K562 (cell line): Measurements from ENCODE around the gene C2orf92. TPM values are rescaled to one million over a fixed set of nuclear protein-coding genes. Genes with fewer than 3 reads are reported as not detected.

ENCODE experiments used
- ATAC-seq: fragments of 200-7000 bp; cut with Tn5 transposase; 3 replicates; pipeline ENCODE4 v1.9.1; 2020; ENCODE audit warnings: moderate library complexity
- BruUV-seq: library from RNA; stranded (reverse); fragments of 400-500 nt; replicated peaks from 2 replicates; lab custom pipeline; 2021; lab: Mats Ljungman, UMichigan
- CTCF ChIA-PET: fragments of 300-600 bp; formaldehyde crosslinking; extraction: SDS; loops from one replicate; lab custom pipeline; 2021; ENCODE audit warnings: low intra/inter-chr PET ratio; lab: Yijun Ruan, JAX
- POLR2A ChIA-PET: fragments of 300-600, 350-650 bp; sonication (Branson Sonifier 250); formaldehyde crosslinking; extraction: SDS; loops from one replicate; lab custom pipeline; 2021; ENCODE audit warnings: antibody characterized with exemption, inconsistent platforms; lab: Yijun Ruan, JAX
- DNase-seq, 4 experiments: peaks; one replicate each; pipeline versions ENCODE4 v3.0.0 to v3.0.0-alpha.2; 2011 to 2018; ENCODE audit warnings: low spot score in 3 of 4, mixed read lengths in 3 of 4; ENCODE audit errors: extremely low read depth in 1 of 4
- FAIRE-seq: peaks from 2 replicates; lab custom pipeline; 2011; peaks lifted over from hg19 to GRCh38; lab: Jason Lieb, UNC
- H2AFZ ChIP-seq: 2 replicates; pipeline ENCODE4 v1.6.0; 2011; ENCODE audit warnings: low read depth, low read length, control low read depth, inconsistent platforms
- H3K27ac ChIP-seq: fragments of 200-600 bp; 3 replicates; pipeline ENCODE4 v1.8.0; 2011; ENCODE audit warnings: low read depth, mild to moderate bottlenecking, control low read depth, inconsistent platforms, low read length, moderate library complexity, mixed read lengths; ENCODE audit errors: extremely low read depth
- H3K27me3 ChIP-seq, 2 experiments: fragments of 300-600 bp in 1 of 2; 2 replicates in 1 of 2; 3 replicates in 1 of 2; pipeline versions ENCODE4 v1.6.0 to v1.8.0; 2011; ENCODE audit warnings: inconsistent platforms in 2 of 2, low read length in 2 of 2, mild to moderate bottlenecking in 1 of 2, mixed read lengths in 1 of 2, moderate library complexity in 1 of 2; ENCODE audit not compliant: control insufficient read depth in 2 of 2, insufficient read depth in 2 of 2
- H3K36me3 ChIP-seq: fragments of 300-600 bp; 3 replicates; pipeline ENCODE4 v1.8.0; 2011; ENCODE audit warnings: mild to moderate bottlenecking, low read length, inconsistent platforms; ENCODE audit not compliant: control insufficient read depth, insufficient read depth
- H3K4me1 ChIP-seq, 2 experiments: fragments of 200-600 bp in 1 of 2; replicated peaks in 1 of 2; 2 replicates in 1 of 2; 3 replicates in 1 of 2; pipeline versions ENCODE4 v1.5.1 to v1.8.0; 2011; ENCODE audit warnings: inconsistent platforms in 2 of 2, low read length in 2 of 2, mild to moderate bottlenecking in 1 of 2, mixed read lengths in 1 of 2, moderate library complexity in 1 of 2; ENCODE audit not compliant: control insufficient read depth in 2 of 2, insufficient read depth in 2 of 2
- H3K4me2 ChIP-seq: 2 replicates; pipeline ENCODE4 v1.6.1; 2011; ENCODE audit warnings: low read length, control low read depth, inconsistent platforms, mixed read lengths; ENCODE audit not compliant: insufficient read depth
- H3K4me3 ChIP-seq: fragments of 200-600 bp; sonication (generic), shearing (Covaris generic); 2 replicates; pipeline ENCODE4 v1.5.1; 2016; ENCODE audit warnings: control low read depth, inconsistent platforms
- H3K79me2 ChIP-seq: fragments of 200-600 bp; 3 replicates; pipeline ENCODE4 v1.8.0; 2011; ENCODE audit warnings: low read length, inconsistent platforms; ENCODE audit not compliant: control insufficient read depth, insufficient read depth
- H3K9ac ChIP-seq, 2 experiments: 2 replicates each; pipeline versions ENCODE4 v1.6.0 to v1.6.1; 2011; ENCODE audit warnings: low read depth in 2 of 2, low read length in 2 of 2, control low read depth in 1 of 2, inconsistent platforms in 1 of 2, mild to moderate bottlenecking in 1 of 2, mixed read lengths in 1 of 2; ENCODE audit not compliant: insufficient read depth in 1 of 2
- H3K9me1 ChIP-seq: one replicate; pipeline ENCODE4 v1.6.0; 2011; ENCODE audit warnings: inconsistent platforms, mild to moderate bottlenecking, low read length, moderate library complexity; ENCODE audit not compliant: control insufficient read depth, insufficient read depth
- H3K9me3 ChIP-seq: replicated peaks from 2 replicates; pipeline ENCODE4 v1.5.1; 2011; ENCODE audit warnings: low read depth, low read length, inconsistent platforms; ENCODE audit not compliant: control insufficient read depth, insufficient read depth
- H4K20me1 ChIP-seq: replicated peaks from 2 replicates; pipeline ENCODE4 v1.6.1; 2011; ENCODE audit warnings: low read length, inconsistent platforms, mixed read lengths; ENCODE audit not compliant: control insufficient read depth, insufficient read depth
- EGR1 ChIP-seq: fragments of 450-650 bp; conservative IDR thresholded peaks from 2 replicates; pipeline ENCODE4 v1.6.1; 2017; ENCODE audit warnings: mild to moderate bottlenecking
- EP300 ChIP-seq: IDR thresholded peaks from 2 replicates; pipeline ENCODE4 v1.6.1; 2012; ENCODE audit warnings: low read length, improper control_type of control experiment
- GTF2E2 ChIP-seq: fragments of 200-800 bp; sonication (Bioruptor generic); IDR thresholded peaks from 2 replicates; pipeline ENCODE4 v1.6.1; 2016; ENCODE audit warnings: missing genetic modification characterization, missing compliant biosample characterization
- KDM2B ChIP-seq: fragments of 250-450 bp; sonication (Bioruptor Pico); IDR thresholded peaks from 2 replicates; pipeline ENCODE4 v1.8.0; 2021; ENCODE audit warnings: mild to moderate bottlenecking, moderate library complexity
- LARP7 ChIP-seq: fragments of 450-650 bp; IDR thresholded peaks from 2 replicates; pipeline ENCODE4 v1.6.1; 2016
- MAFK ChIP-seq: IDR thresholded peaks from 2 replicates; pipeline ENCODE4 v1.6.1; 2011; ENCODE audit warnings: low read length, improper control_type of control experiment
- TBP ChIP-seq: optimal IDR thresholded peaks from 2 replicates; pipeline ENCODE3; 2011; ENCODE audit warnings: low read depth, low read length, improper control_type of control experiment
- TCF7 ChIP-seq: sonication (generic); IDR thresholded peaks from 2 replicates; pipeline ENCODE4 v1.6.1; 2016; ENCODE audit warnings: antibody characterized with exemption, borderline replicate concordance
- TCF7L2 ChIP-seq: fragments of 150-350 bp; IDR thresholded peaks from 2 replicates; pipeline ENCODE4 v1.6.1; 2016; ENCODE audit warnings: low read depth, mild to moderate bottlenecking, low read length, moderate library complexity
- ZNF224 ChIP-seq: sonication (generic); formaldehyde crosslinking; IDR thresholded peaks from 2 replicates; pipeline ENCODE4 v1.8.0; 2022; ENCODE audit warnings: mild to moderate bottlenecking, missing genetic modification reagents
- ZNF79 ChIP-seq: fragments of 250-450 bp; sonication (Bioruptor Pico); IDR thresholded peaks from 2 replicates; pipeline ENCODE4 v1.4.0; 2020; ENCODE audit warnings: low read depth, mild to moderate bottlenecking, moderate library complexity
- WGBS: fragments of 100-300 bp; shearing (Covaris generic); methylation state at CpG from one replicate; pipeline ENCODE4 v1.1.6; 2016; ENCODE audit warnings: low coverage, mixed read lengths; ENCODE audit not compliant: insufficient coverage; ENCODE audit errors: missing lambda C conversion rate; 5-methylcytosine and 5-hydroxymethylcytosine counted together
- in situ Hi-C: fragments of 300-500 bp; cut with MboI; formaldehyde crosslinking; loops from 4 replicates; pipeline ENCODE4 v1.15.0; 2018; ENCODE audit warnings: inconsistent platforms, mixed read lengths
- intact Hi-C: fragments of 100-400 bp; cut with micrococcal nuclease; formaldehyde crosslinking; loops from 2 replicates; pipeline ENCODE4 v1.14.2; 2022
- polyA plus RNA-seq, 8 experiments: library from polyadenylated mRNA; depleted of rRNA in 4 of 8; stranded (reverse) in 5 of 8; unstranded in 3 of 8; fragments of >200 nt; fragmentation: Nextera tagmentation in 2 of 8; fragmentation: Illumina TruSeq in 1 of 8; extraction: Ambion mirVana in 2 of 8; extraction: Trizol in 1 of 8; gene quantifications; 2 replicates each; pipeline versions ENCODE4 v1.2.1 to v1.2.3, GENCODE V29; 2011 to 2014; ENCODE audit warnings: inconsistent platforms in 1 of 8, missing spikeins in 1 of 8
- total RNA-seq, 7 experiments: library from RNA; depleted of rRNA in 6 of 7; stranded (reverse); fragments of >200 nt in 6 of 7; fragmentation: Illumina TruSeq in 2 of 7; extraction: Trizol in 2 of 7; gene quantifications; 2 replicates each; pipeline versions ENCODE4 v1.2.1 to v1.2.3, GENCODE V29; 2011 to 2021; ENCODE audit warnings: low replicate concordance in 1 of 7
- TF ChIP-seq, protein P1 (sequence below): fragments of 200-800 bp; sonication (Bioruptor generic); IDR thresholded peaks from 2 replicates; pipeline ENCODE4 v1.6.1; 2017; ENCODE audit warnings: missing genetic modification characterization, missing compliant biosample characterization
- TF ChIP-seq, protein P2 (sequence below), 2 experiments: fragments of 250-450 bp in 1 of 2; fragments of 450-650 bp in 1 of 2; sonication (Bioruptor Pico) in 1 of 2; IDR thresholded peaks; 2 replicates each; pipeline versions ENCODE4 v1.6.1 to v1.8.0; 2016 to 2021; ENCODE audit warnings: mild to moderate bottlenecking in 2 of 2, moderate library complexity in 2 of 2, missing compliant biosample characterization in 1 of 2, missing genetic modification characterization in 1 of 2
- TF ChIP-seq, protein P3 (sequence below): fragments of 450-650 bp; formaldehyde crosslinking; conservative IDR thresholded peaks from 2 replicates; pipeline ENCODE4 v1.4.0; 2022; ENCODE audit warnings: mild to moderate bottlenecking, missing genetic modification characterization
- TF ChIP-seq, protein P4 (sequence below): fragments of 450-650 bp; IDR thresholded peaks from 2 replicates; pipeline ENCODE4 v1.6.1; 2017; ENCODE audit warnings: antibody characterized with exemption

C2orf92 gene
- total and polyA plus RNA-seq, 9 of the 15 experiments (the other 6 are each of a cell fraction or from before 2014, with no cell fraction given) = 0.65 to 6.8 (median 3.6) TPM

DNA sequence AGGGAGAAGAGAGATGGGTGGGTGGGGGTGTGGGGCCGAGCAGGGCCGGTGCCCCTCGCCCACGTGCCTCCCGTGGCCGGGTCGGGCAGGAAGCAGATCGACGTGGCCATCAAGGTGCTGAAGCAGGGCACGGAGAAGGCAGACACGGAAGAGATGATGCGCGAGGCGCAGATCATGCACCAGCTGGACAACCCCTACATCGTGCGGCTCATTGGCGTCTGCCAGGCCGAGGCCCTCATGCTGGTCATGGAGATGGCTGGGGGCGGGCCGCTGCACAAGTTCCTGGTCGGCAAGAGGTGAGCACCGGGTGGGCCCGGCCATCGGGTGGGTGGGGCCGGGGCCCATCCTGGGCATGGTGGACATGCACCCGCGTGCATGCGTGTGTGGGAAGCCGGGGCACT is 65.6 kb downstream of the C2orf92 start:
- DNase-seq (no peak), FAIRE-seq (no peak), ATAC-seq (no peak)
- no peak overlapping the region for H3K4me3 ChIP-seq
- H3K36me3 ChIP-seq = no peaks in the 10 kb centered on the region
- no TSS peak for BruUV-seq
- no peaks in the 10 kb centered on the region for H4K20me1 ChIP-seq
- no peaks in the 10 kb centered on the region for H3K9me3 ChIP-seq
- H3K4me2 ChIP-seq = no peak overlapping the region
- intact Hi-C loops = no loop called here
- peaks cover 0 to 30% of the 10 kb centered on the region in 2 experiments; a peak in 2 of 5 replicates for H3K4me1 ChIP-seq
- H3K79me2 ChIP-seq = no peaks in the 10 kb centered on the region
- POLR2A ChIA-PET = interaction anchor here (0.6 kb wide), 1 partner anchor 17 kb away, joined by 4 read pairs; no protein-coding TSS in a partner anchor
- no peak overlapping the region for H3K27ac ChIP-seq
- H3K9ac ChIP-seq = no peak overlapping the region
- in situ Hi-C loops = no loop called here
- CTCF ChIA-PET = no interaction called here
- no peak for TF ChIP-seq EP300
- no peak for TF ChIP-seq EGR1
- TF ChIP-seq, protein P1, sequence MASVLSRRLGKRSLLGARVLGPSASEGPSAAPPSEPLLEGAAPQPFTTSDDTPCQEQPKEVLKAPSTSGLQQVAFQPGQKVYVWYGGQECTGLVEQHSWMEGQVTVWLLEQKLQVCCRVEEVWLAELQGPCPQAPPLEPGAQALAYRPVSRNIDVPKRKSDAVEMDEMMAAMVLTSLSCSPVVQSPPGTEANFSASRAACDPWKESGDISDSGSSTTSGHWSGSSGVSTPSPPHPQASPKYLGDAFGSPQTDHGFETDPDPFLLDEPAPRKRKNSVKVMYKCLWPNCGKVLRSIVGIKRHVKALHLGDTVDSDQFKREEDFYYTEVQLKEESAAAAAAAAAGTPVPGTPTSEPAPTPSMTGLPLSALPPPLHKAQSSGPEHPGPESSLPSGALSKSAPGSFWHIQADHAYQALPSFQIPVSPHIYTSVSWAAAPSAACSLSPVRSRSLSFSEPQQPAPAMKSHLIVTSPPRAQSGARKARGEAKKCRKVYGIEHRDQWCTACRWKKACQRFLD (CRISPR knock-in tag) = no peak
- TF ChIP-seq GTF2E2 (tag) = no peak
- TF ChIP-seq, protein P2, sequence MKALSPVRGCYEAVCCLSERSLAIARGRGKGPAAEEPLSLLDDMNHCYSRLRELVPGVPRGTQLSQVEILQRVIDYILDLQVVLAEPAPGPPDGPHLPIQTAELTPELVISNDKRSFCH (CRISPR knock-in tag; IDR thresholded peaks at IDR 0.05) = no peak
- TF ChIP-seq, protein P2 (tag; IDR thresholded peaks at IDR 0.05) = no peak
- TF ChIP-seq, protein P3, sequence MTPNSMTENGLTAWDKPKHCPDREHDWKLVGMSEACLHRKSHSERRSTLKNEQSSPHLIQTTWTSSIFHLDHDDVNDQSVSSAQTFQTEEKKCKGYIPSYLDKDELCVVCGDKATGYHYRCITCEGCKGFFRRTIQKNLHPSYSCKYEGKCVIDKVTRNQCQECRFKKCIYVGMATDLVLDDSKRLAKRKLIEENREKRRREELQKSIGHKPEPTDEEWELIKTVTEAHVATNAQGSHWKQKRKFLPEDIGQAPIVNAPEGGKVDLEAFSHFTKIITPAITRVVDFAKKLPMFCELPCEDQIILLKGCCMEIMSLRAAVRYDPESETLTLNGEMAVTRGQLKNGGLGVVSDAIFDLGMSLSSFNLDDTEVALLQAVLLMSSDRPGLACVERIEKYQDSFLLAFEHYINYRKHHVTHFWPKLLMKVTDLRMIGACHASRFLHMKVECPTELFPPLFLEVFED (CRISPR knock-in tag) = no peak
- TF ChIP-seq ZNF224 = no peak
- no peak for TF ChIP-seq TBP
- no peak for TF ChIP-seq LARP7
- no peak for TF ChIP-seq TCF7
- no peak for TF ChIP-seq ZNF79 (CRISPR knock-in tag)
- TF ChIP-seq TCF7L2 = no peak
- TF ChIP-seq, protein P4, sequence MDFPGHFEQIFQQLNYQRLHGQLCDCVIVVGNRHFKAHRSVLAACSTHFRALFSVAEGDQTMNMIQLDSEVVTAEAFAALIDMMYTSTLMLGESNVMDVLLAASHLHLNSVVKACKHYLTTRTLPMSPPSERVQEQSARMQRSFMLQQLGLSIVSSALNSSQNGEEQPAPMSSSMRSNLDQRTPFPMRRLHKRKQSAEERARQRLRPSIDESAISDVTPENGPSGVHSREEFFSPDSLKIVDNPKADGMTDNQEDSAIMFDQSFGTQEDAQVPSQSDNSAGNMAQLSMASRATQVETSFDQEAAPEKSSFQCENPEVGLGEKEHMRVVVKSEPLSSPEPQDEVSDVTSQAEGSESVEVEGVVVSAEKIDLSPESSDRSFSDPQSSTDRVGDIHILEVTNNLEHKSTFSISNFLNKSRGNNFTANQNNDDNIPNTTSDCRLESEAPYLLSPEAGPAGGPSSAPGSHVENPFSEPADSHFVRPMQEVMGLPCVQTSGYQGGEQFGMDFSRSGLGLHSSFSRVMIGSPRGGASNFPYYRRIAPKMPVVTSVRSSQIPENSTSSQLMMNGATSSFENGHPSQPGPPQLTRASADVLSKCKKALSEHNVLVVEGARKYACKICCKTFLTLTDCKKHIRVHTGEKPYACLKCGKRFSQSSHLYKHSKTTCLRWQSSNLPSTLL = no peak
- no peak for TF ChIP-seq KDM2B (CRISPR knock-in tag)
- TF ChIP-seq MAFK = no peak
- H3K27me3 ChIP-seq = peaks cover 11 to 74% of the 10 kb centered on the region in 2 experiments; a peak in 3 of 5 replicates
- 40% methylated on average over 16 of the region's 29 CpGs for WGBS
- H3K9me1 ChIP-seq = no peaks in the 10 kb centered on the region
- no peak overlapping the region for H2AFZ ChIP-seq
